B cell (primary cell): ENCODE results near the gene EYA3.

Experiments
- EZH2 ChIP-seq: IDR thresholded peaks from 2 replicates; pipeline ENCODE4 v1.6.1; 2012; ENCODE audit warnings: borderline replicate concordance, low read depth, mild to moderate bottlenecking, moderate library complexity, low read length; ENCODE audit not compliant: insufficient read depth, poor library complexity, severe bottlenecking
- TF ChIP-seq, protein P1 (sequence below): fragments of 200-600 bp; IDR thresholded peaks from one replicate; pipeline ENCODE4 v1.8.0; 2022; ENCODE audit warnings: antibody characterized with exemption, mild to moderate bottlenecking

DNA sequence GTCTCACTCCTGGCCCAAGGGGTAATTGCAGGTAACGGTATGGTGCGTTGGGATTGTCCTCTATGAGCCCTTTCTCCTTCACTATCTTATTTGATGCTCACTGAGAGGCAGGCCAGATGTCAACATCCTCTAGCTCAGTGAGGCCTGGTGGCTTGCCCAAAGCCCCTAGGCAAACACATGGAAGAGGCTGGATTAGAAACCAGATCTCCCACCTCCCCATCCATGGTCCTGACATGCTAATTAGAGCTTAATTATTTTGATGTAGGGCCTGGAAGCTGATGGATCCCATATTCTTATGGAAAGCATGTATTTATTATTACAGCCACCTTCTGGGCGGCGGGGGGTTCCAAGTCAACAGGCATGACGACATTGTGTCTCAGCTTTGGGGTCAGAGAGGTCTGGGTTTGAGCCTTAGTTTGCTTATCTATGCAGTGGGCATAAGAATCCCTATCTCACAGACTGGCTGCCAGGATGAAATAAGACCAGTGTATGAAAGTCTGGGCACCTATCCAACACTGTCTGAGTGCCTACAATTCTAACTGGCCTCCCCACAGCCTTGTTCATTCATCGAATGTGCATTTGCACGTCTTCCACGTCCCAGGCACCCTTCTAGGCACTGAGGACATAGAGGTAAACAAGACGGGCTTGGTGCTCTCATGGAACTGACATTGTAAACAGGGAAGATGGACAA lies 147.4 kb downstream of the EYA3 start:
- TF ChIP-seq, protein P1, sequence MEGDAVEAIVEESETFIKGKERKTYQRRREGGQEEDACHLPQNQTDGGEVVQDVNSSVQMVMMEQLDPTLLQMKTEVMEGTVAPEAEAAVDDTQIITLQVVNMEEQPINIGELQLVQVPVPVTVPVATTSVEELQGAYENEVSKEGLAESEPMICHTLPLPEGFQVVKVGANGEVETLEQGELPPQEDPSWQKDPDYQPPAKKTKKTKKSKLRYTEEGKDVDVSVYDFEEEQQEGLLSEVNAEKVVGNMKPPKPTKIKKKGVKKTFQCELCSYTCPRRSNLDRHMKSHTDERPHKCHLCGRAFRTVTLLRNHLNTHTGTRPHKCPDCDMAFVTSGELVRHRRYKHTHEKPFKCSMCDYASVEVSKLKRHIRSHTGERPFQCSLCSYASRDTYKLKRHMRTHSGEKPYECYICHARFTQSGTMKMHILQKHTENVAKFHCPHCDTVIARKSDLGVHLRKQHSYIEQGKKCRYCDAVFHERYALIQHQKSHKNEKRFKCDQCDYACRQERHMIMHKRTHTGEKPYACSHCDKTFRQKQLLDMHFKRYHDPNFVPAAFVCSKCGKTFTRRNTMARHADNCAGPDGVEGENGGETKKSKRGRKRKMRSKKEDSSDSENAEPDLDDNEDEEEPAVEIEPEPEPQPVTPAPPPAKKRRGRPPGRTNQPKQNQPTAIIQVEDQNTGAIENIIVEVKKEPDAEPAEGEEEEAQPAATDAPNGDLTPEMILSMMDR = no peak
- TF ChIP-seq EZH2 = no peak
